SK-N-SH (cell line): ENCODE measurements around the gene KIF12. TPM values are rescaled to one million over a fixed set of nuclear protein-coding genes. Genes with fewer than 3 reads are reported as not detected.

Source experiments
- CTCF ChIA-PET: fragments of 300-600, 350-600 bp; formaldehyde crosslinking; extraction: SDS; loops from one replicate; lab custom pipeline; 2021; lab: Yijun Ruan, JAX
- POLR2A ChIA-PET: fragments of 350-600 bp; sonication (Branson Sonifier 250); formaldehyde crosslinking; extraction: SDS; loops from one replicate; lab custom pipeline; 2020; ENCODE audit warnings: antibody characterized with exemption, inconsistent platforms; lab: Yijun Ruan, JAX
- DNase-seq: peaks from one replicate; pipeline ENCODE4 v3.0.0; 2012
- H2AFZ ChIP-seq: fragments of 200-600 bp; sonication (generic); 2 replicates; pipeline ENCODE4 v1.8.1; 2016; ENCODE audit warnings: antibody characterized with exemption, mild to moderate bottlenecking, low read depth
- H3F3A ChIP-seq: fragments of 200-600 bp; sonication (generic); replicated peaks from 2 replicates; pipeline ENCODE3; 2016; ENCODE audit warnings: antibody characterized with exemption, mild to moderate bottlenecking; ENCODE audit not compliant: insufficient read depth
- H3K27ac ChIP-seq, 2 experiments: fragments of 200-500 bp in 1 of 2; fragments of 200-600 bp in 1 of 2; sonication (Bioruptor generic) in 1 of 2; sonication (generic), shearing (Covaris generic) in 1 of 2; 2 replicates each; pipeline versions ENCODE4 v1.5.1 to v1.6.1; 2014 to 2016; ENCODE audit warnings: low read depth in 2 of 2, inconsistent platforms in 1 of 2, low read length in 1 of 2, mild to moderate bottlenecking in 1 of 2, mixed read lengths in 1 of 2
- H3K27me3 ChIP-seq: fragments of 200-600 bp; sonication (generic), shearing (Covaris generic); 2 replicates; pipeline ENCODE4 v1.6.1; 2016; ENCODE audit warnings: mixed run types; ENCODE audit not compliant: insufficient read depth
- H3K36me3 ChIP-seq, 2 experiments: fragments of 200-500 bp in 1 of 2; fragments of 200-600 bp in 1 of 2; sonication (Bioruptor generic) in 1 of 2; sonication (generic) in 1 of 2; replicated peaks in 1 of 2; 2 replicates each; pipeline versions ENCODE3 to v1.5.1; 2014 to 2016; ENCODE audit warnings: low read length in 1 of 2, mild to moderate bottlenecking in 1 of 2; ENCODE audit not compliant: insufficient read depth in 2 of 2, control insufficient read depth in 1 of 2
- H3K4me1 ChIP-seq, 2 experiments: fragments of 200-500 bp in 1 of 2; fragments of 200-600 bp in 1 of 2; sonication (Bioruptor generic) in 1 of 2; sonication (generic), shearing (Covaris generic) in 1 of 2; 2 replicates each; pipeline versions ENCODE4 v1.5.1 to v1.6.1; 2014 to 2016; ENCODE audit warnings: low read depth in 1 of 2, low read length in 1 of 2, mixed run types in 1 of 2; ENCODE audit not compliant: insufficient read depth in 2 of 2, control insufficient read depth in 1 of 2
- H3K4me2 ChIP-seq: fragments of 200-600 bp; sonication (generic), shearing (Covaris generic); 2 replicates; pipeline ENCODE4 v1.6.1; 2017; ENCODE audit warnings: mixed run types
- H3K4me3 ChIP-seq, 2 experiments: fragments of 200-500 bp in 1 of 2; fragments of 200-600 bp in 1 of 2; sonication (Bioruptor generic) in 1 of 2; sonication (generic), shearing (Covaris generic) in 1 of 2; 2 replicates each; pipeline versions ENCODE4 v1.5.1 to v1.8.1; 2014 to 2016; ENCODE audit warnings: low read depth in 2 of 2, inconsistent platforms in 1 of 2, low read length in 1 of 2, mild to moderate bottlenecking in 1 of 2, mixed read lengths in 1 of 2, moderate library complexity in 1 of 2
- H3K79me2 ChIP-seq: fragments of 200-600 bp; sonication (generic); 2 replicates; pipeline ENCODE4 v1.8.1; 2017; ENCODE audit warnings: mild to moderate bottlenecking; ENCODE audit not compliant: insufficient read depth
- H3K9ac ChIP-seq: fragments of 200-600 bp; sonication (generic); 2 replicates; pipeline ENCODE4 v1.6.1; 2017; ENCODE audit warnings: mixed run types
- H3K9me2 ChIP-seq: fragments of 200-600 bp; sonication (generic); 2 replicates; pipeline ENCODE4 v1.6.1; 2017; ENCODE audit warnings: mixed run types
- H3K9me3 ChIP-seq: fragments of 200-600 bp; sonication (generic); 2 replicates; pipeline ENCODE4 v1.6.1; 2017; ENCODE audit warnings: mixed run types, mild to moderate bottlenecking, moderate library complexity
- H4K20me1 ChIP-seq: fragments of 200-600 bp; sonication (generic); 2 replicates; pipeline ENCODE4 v1.6.1; 2017; ENCODE audit warnings: mild to moderate bottlenecking, mixed run types; ENCODE audit not compliant: insufficient read depth
- ELF1 ChIP-seq: IDR thresholded peaks from 2 replicates; pipeline ENCODE4 v1.4.0; 2012
- EP300 ChIP-seq, 2 experiments: IDR thresholded peaks; 2 replicates each; pipeline versions ENCODE4 v1.4.0 to v1.6.1; 2012; ENCODE audit warnings: borderline replicate concordance in 1 of 2, low read depth in 1 of 2, low read length in 1 of 2
- GATA2 ChIP-seq: sonication (generic); formaldehyde crosslinking; IDR thresholded peaks from 2 replicates; pipeline ENCODE4 v1.5.0; 2020; ENCODE audit warnings: mild to moderate bottlenecking, missing genetic modification reagents
- MXI1 ChIP-seq: IDR thresholded peaks from 2 replicates; pipeline ENCODE4 v1.6.1; 2012; ENCODE audit warnings: mild to moderate bottlenecking, low read depth, low read length, improper control_type of control experiment
- NFIC ChIP-seq: IDR thresholded peaks from 2 replicates; pipeline ENCODE4 v1.4.0; 2012; ENCODE audit warnings: borderline replicate concordance
- POLR2AphosphoS5 ChIP-seq: IDR thresholded peaks from 2 replicates; pipeline ENCODE4 v1.6.1; 2012; ENCODE audit warnings: low read depth, low read length
- RCOR1 ChIP-seq: fragments of 150-350 bp; IDR thresholded peaks from 2 replicates; pipeline ENCODE4 v1.6.1; 2017; ENCODE audit warnings: antibody characterized with exemption, low read length
- TCF12 ChIP-seq: IDR thresholded peaks from 2 replicates; pipeline ENCODE4 v1.4.0; 2012
- YY1 ChIP-seq: IDR thresholded peaks from 2 replicates; pipeline ENCODE4 v1.4.0; 2012; ENCODE audit warnings: low read depth, mild to moderate bottlenecking
- WGBS: methylation state at CpG from one replicate; pipeline ENCODE4 v1.1.6; 2017; ENCODE audit warnings: low lambda C conversion rate; 5-methylcytosine and 5-hydroxymethylcytosine counted together
- polyA plus RNA-seq, 3 experiments: library from polyadenylated mRNA; depleted of rRNA; stranded (reverse); fragments of >200 nt; gene quantifications; 2 replicates each; pipeline ENCODE4 v1.2.3, GENCODE V29; 2012
- TF ChIP-seq, protein P1 (sequence below): IDR thresholded peaks from 2 replicates; pipeline ENCODE4 v1.4.0; 2012; ENCODE audit warnings: low read depth, borderline replicate concordance
- TF ChIP-seq, protein P2 (sequence below): IDR thresholded peaks from 2 replicates; pipeline ENCODE4 v1.4.0; 2012; ENCODE audit warnings: low read depth
- TF ChIP-seq, protein P3 (sequence below): IDR thresholded peaks from 2 replicates; pipeline ENCODE4; 2012

The KIF12 gene
- polyA plus RNA-seq, 1 of the 3 experiments (the other 2 are of a cell fraction): 0.35 TPM

DNA sequence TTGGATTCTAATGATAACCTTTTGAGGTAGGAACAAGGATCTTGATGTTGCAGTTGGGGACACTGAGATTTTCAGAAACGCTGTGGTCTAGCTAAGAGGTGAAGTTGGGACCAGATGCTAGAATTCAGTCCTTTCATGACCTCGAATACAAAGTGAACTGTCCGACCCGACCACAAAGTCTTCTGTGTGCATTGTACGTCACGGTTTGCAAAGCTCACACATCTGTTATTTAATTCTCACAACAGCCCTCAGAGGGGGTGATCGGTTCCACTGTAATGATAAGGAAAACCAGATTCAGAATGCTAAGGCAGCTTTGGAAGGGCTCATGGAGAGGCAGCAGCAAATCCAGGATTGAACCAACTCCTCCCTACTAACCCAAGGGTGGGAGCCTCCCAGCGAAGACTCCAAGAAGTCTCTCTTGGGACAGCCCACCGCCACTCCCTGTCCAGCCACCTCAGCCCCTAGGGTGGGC is 16.6 kb upstream of the KIF12 start (continued):
- TF ChIP-seq, protein P1, sequence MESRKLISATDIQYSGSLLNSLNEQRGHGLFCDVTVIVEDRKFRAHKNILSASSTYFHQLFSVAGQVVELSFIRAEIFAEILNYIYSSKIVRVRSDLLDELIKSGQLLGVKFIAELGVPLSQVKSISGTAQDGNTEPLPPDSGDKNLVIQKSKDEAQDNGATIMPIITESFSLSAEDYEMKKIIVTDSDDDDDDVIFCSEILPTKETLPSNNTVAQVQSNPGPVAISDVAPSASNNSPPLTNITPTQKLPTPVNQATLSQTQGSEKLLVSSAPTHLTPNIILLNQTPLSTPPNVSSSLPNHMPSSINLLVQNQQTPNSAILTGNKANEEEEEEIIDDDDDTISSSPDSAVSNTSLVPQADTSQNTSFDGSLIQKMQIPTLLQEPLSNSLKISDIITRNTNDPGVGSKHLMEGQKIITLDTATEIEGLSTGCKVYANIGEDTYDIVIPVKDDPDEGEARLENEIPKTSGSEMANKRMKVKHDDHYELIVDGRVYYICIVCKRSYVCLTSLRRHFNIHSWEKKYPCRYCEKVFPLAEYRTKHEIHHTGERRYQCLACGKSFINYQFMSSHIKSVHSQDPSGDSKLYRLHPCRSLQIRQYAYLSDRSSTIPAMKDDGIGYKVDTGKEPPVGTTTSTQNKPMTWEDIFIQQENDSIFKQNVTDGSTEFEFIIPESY: no peak
- no peak for TF ChIP-seq RCOR1
- TF ChIP-seq, all 33 proteins: peak for 0

DNA sequence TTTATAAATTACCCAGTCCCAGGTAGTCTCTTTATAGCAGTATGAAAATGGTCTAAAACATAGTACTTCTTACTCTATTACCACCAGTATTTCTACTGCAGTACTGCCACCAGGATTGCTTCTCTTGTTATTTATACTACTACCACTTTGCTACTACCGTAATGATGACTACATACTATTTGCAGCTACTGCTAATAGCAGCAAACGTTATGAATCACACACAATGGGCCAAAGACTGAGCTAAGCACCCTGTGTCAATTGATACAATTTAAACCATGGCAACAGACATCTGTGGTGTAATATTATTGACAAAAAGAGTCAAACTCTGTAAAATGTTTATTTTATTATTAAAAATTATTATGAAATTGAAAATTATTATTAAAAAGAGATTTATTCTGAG is 15.3 kb upstream of the KIF12 start:
- Histone ChIP-seq H4K20me1 (no peaks in the 10 kb centered on the region), H3K9ac (no peak overlapping the region), H3K9me2 (no peaks in the 10 kb centered on the region), H2AFZ (no peak overlapping the region), H3K27me3 (peaks cover 5% of the 10 kb centered on the region; the same call in 1 of the 2 replicates), H3K4me3 (no peak overlapping the region), H3K36me3 (no peaks in the 10 kb centered on the region), H3K79me2 (no peaks in the 10 kb centered on the region), H3K4me2 (no peak overlapping the region), H3K9me3 (no peaks in the 10 kb centered on the region), H3K27ac (no peak overlapping the region), H3K4me1 (no peaks in the 10 kb centered on the region; a peak in 1 of 4 replicates), H3F3A (peaks cover 6% of the 10 kb centered on the region)
- CTCF ChIA-PET: interaction anchor here (0.9 to 4.0 kb wide), 2 partner anchors 176 to 179 kb away, joined by 3 to 25 read pairs; no protein-coding TSS in a partner anchor
- POLR2A ChIA-PET: no interaction called here
- TF ChIP-seq MXI1 (no peak), ELF1 (no peak), YY1 (no peak), TCF12 (no peak), EP300 (IDR thresholded peaks at IDR 0.05; ENCODE audit: borderline replicate concordance in 1 of 2, low read depth in 1 of 2, low read length in 1 of 2) (no peak), GATA2 (CRISPR knock-in tag) (no peak), POLR2AphosphoS5 (no peak), NFIC (no peak)
- TF ChIP-seq, protein P2, sequence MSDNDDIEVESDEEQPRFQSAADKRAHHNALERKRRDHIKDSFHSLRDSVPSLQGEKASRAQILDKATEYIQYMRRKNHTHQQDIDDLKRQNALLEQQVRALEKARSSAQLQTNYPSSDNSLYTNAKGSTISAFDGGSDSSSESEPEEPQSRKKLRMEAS: no peak
- TF ChIP-seq, protein P3, sequence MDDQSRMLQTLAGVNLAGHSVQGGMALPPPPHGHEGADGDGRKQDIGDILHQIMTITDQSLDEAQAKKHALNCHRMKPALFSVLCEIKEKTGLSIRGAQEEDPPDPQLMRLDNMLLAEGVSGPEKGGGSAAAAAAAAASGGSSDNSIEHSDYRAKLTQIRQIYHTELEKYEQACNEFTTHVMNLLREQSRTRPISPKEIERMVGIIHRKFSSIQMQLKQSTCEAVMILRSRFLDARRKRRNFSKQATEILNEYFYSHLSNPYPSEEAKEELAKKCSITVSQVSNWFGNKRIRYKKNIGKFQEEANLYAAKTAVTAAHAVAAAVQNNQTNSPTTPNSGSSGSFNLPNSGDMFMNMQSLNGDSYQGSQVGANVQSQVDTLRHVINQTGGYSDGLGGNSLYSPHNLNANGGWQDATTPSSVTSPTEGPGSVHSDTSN: no peak
- 35% methylated on average over 2 of the region's 2 CpGs for WGBS
- DNase-seq: no peak
